ENCODE results near the gene ACBD6. TPM values are rescaled to one million over a fixed set of nuclear protein-coding genes. Genes with fewer than 3 reads are reported as not detected.

Gene ACBD6
- total and polyA plus RNA-seq, 4 donors = 8.3 to 17.3 (median 14.0) TPM

- Histone ChIP-seq H3K27ac (ENCODE audit: low read depth in 1 of 2, low read length in 2 of 2) (no peak overlapping the region), H3K9ac (ENCODE audit: low read depth in 1 of 2, low read length in 2 of 2) (no peak overlapping the region), H3K4me1 (ENCODE audit: control insufficient read depth in 4 of 4, insufficient read depth in 4 of 4, low read length in 3 of 4) (no peaks in the 10 kb centered on the region), H3K9me3 (ENCODE audit: control insufficient read depth in 4 of 4, low read length in 3 of 4) (no peaks in the 10 kb centered on the region), H3K4me3 (ENCODE audit: low read depth in 1 of 3, low read length in 3 of 3) (no peak overlapping the region), H3K36me3 (ENCODE audit: control insufficient read depth in 4 of 4, insufficient read depth in 3 of 4, low read depth in 1 of 4, low read length in 3 of 4) (no peaks in the 10 kb centered on the region), H3K27me3 (ENCODE audit: control insufficient read depth in 4 of 4, insufficient read depth in 4 of 4, low read length in 3 of 4) (peaks cover 0 to 2% (median 0%) of the 10 kb centered on the region in 4 donors)
- no peak for TF ChIP-seq RAD21 (IDR thresholded peaks at IDR 0.05)
- TF ChIP-seq FOXA1 (IDR thresholded peaks at IDR 0.05) = no peak
- no peak for TF ChIP-seq JUND (IDR thresholded peaks at IDR 0.05)
- no peak for TF ChIP-seq NR2F2 (IDR thresholded peaks at IDR 0.05)
- TF ChIP-seq HNF4G (IDR thresholded peaks at IDR 0.05) = no peak
- no peak for TF ChIP-seq ATF3 (IDR thresholded peaks at IDR 0.05)
- TF ChIP-seq EGR1 (IDR thresholded peaks at IDR 0.05; ENCODE audit: low read depth in 2 of 2) = no peak
- no peak for TF ChIP-seq FOXA2 (IDR thresholded peaks at IDR 0.05)
- no peak for TF ChIP-seq TAF1 (conservative IDR thresholded peaks at IDR 0.05)
- no peak for TF ChIP-seq HNF4A (conservative IDR thresholded peaks at IDR 0.05)
- TF ChIP-seq, protein P1, sequence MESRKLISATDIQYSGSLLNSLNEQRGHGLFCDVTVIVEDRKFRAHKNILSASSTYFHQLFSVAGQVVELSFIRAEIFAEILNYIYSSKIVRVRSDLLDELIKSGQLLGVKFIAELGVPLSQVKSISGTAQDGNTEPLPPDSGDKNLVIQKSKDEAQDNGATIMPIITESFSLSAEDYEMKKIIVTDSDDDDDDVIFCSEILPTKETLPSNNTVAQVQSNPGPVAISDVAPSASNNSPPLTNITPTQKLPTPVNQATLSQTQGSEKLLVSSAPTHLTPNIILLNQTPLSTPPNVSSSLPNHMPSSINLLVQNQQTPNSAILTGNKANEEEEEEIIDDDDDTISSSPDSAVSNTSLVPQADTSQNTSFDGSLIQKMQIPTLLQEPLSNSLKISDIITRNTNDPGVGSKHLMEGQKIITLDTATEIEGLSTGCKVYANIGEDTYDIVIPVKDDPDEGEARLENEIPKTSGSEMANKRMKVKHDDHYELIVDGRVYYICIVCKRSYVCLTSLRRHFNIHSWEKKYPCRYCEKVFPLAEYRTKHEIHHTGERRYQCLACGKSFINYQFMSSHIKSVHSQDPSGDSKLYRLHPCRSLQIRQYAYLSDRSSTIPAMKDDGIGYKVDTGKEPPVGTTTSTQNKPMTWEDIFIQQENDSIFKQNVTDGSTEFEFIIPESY (IDR thresholded peaks at IDR 0.05) = no peak
- no peak for TF ChIP-seq SP1 (IDR thresholded peaks at IDR 0.05)
- TF ChIP-seq, protein P2, sequence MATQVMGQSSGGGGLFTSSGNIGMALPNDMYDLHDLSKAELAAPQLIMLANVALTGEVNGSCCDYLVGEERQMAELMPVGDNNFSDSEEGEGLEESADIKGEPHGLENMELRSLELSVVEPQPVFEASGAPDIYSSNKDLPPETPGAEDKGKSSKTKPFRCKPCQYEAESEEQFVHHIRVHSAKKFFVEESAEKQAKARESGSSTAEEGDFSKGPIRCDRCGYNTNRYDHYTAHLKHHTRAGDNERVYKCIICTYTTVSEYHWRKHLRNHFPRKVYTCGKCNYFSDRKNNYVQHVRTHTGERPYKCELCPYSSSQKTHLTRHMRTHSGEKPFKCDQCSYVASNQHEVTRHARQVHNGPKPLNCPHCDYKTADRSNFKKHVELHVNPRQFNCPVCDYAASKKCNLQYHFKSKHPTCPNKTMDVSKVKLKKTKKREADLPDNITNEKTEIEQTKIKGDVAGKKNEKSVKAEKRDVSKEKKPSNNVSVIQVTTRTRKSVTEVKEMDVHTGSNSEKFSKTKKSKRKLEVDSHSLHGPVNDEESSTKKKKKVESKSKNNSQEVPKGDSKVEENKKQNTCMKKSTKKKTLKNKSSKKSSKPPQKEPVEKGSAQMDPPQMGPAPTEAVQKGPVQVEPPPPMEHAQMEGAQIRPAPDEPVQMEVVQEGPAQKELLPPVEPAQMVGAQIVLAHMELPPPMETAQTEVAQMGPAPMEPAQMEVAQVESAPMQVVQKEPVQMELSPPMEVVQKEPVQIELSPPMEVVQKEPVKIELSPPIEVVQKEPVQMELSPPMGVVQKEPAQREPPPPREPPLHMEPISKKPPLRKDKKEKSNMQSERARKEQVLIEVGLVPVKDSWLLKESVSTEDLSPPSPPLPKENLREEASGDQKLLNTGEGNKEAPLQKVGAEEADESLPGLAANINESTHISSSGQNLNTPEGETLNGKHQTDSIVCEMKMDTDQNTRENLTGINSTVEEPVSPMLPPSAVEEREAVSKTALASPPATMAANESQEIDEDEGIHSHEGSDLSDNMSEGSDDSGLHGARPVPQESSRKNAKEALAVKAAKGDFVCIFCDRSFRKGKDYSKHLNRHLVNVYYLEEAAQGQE (IDR thresholded peaks at IDR 0.05) = no peak
- no peak for TF ChIP-seq CTCF (IDR thresholded peaks at IDR 0.05; ENCODE audit: low read depth, low read length, missing input control)
- no peak for TF ChIP-seq GABPA (IDR thresholded peaks at IDR 0.05 in 1 of 2, conservative IDR thresholded peaks at IDR 0.05 in 1 of 2)
- TF ChIP-seq, protein P3, sequence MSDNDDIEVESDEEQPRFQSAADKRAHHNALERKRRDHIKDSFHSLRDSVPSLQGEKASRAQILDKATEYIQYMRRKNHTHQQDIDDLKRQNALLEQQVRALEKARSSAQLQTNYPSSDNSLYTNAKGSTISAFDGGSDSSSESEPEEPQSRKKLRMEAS (IDR thresholded peaks at IDR 0.05) = no peak
- no peak for TF ChIP-seq RXRA (IDR thresholded peaks at IDR 0.05)
- TF ChIP-seq YY1 (IDR thresholded peaks at IDR 0.05) = no peak
- DNase-seq (ENCODE audit: low spot score) = no peak
- WGBS = 92% methylated on average over 11 of the region's 11 CpGs
Measured at GRCh38 chr1:180254854-180255253, 247.5 kb downstream of the ACBD6 start.

Data from liver (tissue), 9 donors.